ENCODE measurements around the gene PLEKHA8.

PLEKHA8 gene

GRCh38 chr7:30091987-30092386, 63.8 kb downstream of the PLEKHA8 start:
- no peak for TF ChIP-seq ZBTB7A (IDR thresholded peaks at IDR 0.05; ENCODE audit: low read depth)
- TF ChIP-seq, protein P1, sequence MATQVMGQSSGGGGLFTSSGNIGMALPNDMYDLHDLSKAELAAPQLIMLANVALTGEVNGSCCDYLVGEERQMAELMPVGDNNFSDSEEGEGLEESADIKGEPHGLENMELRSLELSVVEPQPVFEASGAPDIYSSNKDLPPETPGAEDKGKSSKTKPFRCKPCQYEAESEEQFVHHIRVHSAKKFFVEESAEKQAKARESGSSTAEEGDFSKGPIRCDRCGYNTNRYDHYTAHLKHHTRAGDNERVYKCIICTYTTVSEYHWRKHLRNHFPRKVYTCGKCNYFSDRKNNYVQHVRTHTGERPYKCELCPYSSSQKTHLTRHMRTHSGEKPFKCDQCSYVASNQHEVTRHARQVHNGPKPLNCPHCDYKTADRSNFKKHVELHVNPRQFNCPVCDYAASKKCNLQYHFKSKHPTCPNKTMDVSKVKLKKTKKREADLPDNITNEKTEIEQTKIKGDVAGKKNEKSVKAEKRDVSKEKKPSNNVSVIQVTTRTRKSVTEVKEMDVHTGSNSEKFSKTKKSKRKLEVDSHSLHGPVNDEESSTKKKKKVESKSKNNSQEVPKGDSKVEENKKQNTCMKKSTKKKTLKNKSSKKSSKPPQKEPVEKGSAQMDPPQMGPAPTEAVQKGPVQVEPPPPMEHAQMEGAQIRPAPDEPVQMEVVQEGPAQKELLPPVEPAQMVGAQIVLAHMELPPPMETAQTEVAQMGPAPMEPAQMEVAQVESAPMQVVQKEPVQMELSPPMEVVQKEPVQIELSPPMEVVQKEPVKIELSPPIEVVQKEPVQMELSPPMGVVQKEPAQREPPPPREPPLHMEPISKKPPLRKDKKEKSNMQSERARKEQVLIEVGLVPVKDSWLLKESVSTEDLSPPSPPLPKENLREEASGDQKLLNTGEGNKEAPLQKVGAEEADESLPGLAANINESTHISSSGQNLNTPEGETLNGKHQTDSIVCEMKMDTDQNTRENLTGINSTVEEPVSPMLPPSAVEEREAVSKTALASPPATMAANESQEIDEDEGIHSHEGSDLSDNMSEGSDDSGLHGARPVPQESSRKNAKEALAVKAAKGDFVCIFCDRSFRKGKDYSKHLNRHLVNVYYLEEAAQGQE (IDR thresholded peaks at IDR 0.05; ENCODE audit: low read depth), result no peak
- TF ChIP-seq EGR1 (IDR thresholded peaks at IDR 0.05), result no peak
- TF ChIP-seq, protein P2, sequence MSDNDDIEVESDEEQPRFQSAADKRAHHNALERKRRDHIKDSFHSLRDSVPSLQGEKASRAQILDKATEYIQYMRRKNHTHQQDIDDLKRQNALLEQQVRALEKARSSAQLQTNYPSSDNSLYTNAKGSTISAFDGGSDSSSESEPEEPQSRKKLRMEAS (IDR thresholded peaks at IDR 0.05), result no peak
- TF ChIP-seq CREB1 (IDR thresholded peaks at IDR 0.05; ENCODE audit: low read depth), result no peak
- TF ChIP-seq EP300 (IDR thresholded peaks at IDR 0.05; ENCODE audit: borderline replicate concordance), result no peak
- no peak for TF ChIP-seq TCF12 (IDR thresholded peaks at IDR 0.05; ENCODE audit: low read depth)
- no peak for TF ChIP-seq YY1 (IDR thresholded peaks at IDR 0.05; ENCODE audit: low read depth)
- no peak for TF ChIP-seq FOXM1 (IDR thresholded peaks at IDR 0.05; ENCODE audit: borderline replicate concordance, low read depth)
- TF ChIP-seq RAD21 (IDR thresholded peaks at IDR 0.05; ENCODE audit: low read depth), result no peak
- TF ChIP-seq CEBPB (IDR thresholded peaks at IDR 0.05), result no peak
- TF ChIP-seq NFIC (IDR thresholded peaks at IDR 0.05), result no peak
- TF ChIP-seq TAF1 (IDR thresholded peaks at IDR 0.05; ENCODE audit: low read depth), result no peak
- no peak for TF ChIP-seq TEAD4 (IDR thresholded peaks at IDR 0.05)

GRCh38 chr7:30093420-30093952, 65.3 kb downstream of the PLEKHA8 start:
- TF ChIP-seq, protein P3, sequence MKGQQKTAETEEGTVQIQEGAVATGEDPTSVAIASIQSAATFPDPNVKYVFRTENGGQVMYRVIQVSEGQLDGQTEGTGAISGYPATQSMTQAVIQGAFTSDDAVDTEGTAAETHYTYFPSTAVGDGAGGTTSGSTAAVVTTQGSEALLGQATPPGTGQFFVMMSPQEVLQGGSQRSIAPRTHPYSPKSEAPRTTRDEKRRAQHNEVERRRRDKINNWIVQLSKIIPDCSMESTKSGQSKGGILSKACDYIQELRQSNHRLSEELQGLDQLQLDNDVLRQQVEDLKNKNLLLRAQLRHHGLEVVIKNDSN (IDR thresholded peaks at IDR 0.05), result no peak
- TF ChIP-seq TEAD4 (IDR thresholded peaks at IDR 0.05) (no peak), TAF1 (IDR thresholded peaks at IDR 0.05; ENCODE audit: low read depth) (no peak)

GRCh38 chr7:30102281-30102680, 74.1 kb downstream of the PLEKHA8 start:
- TF ChIP-seq, protein P1 (IDR thresholded peaks at IDR 0.05; ENCODE audit: low read depth), result no peak
- TF ChIP-seq, protein P2 (IDR thresholded peaks at IDR 0.05), result no peak
- TF ChIP-seq TCF12 (IDR thresholded peaks at IDR 0.05; ENCODE audit: low read depth) (no peak), TEAD4 (IDR thresholded peaks at IDR 0.05) (no peak)

- TF ChIP-seq FOXM1 (IDR thresholded peaks at IDR 0.05; ENCODE audit: borderline replicate concordance, low read depth) (no peak), NFIC (IDR thresholded peaks at IDR 0.05) (no peak), TEAD4 (IDR thresholded peaks at IDR 0.05) (no peak), CEBPB (IDR thresholded peaks at IDR 0.05) (no peak), YY1 (IDR thresholded peaks at IDR 0.05; ENCODE audit: low read depth) (no peak), RAD21 (IDR thresholded peaks at IDR 0.05; ENCODE audit: low read depth) (no peak)
- TF ChIP-seq, protein P3 (IDR thresholded peaks at IDR 0.05), result no peak
- TF ChIP-seq, protein P1 (IDR thresholded peaks at IDR 0.05; ENCODE audit: low read depth), result no peak
Observed at GRCh38 chr7:30104157-30104556, 75.9 kb downstream of the PLEKHA8 start.

DNA sequence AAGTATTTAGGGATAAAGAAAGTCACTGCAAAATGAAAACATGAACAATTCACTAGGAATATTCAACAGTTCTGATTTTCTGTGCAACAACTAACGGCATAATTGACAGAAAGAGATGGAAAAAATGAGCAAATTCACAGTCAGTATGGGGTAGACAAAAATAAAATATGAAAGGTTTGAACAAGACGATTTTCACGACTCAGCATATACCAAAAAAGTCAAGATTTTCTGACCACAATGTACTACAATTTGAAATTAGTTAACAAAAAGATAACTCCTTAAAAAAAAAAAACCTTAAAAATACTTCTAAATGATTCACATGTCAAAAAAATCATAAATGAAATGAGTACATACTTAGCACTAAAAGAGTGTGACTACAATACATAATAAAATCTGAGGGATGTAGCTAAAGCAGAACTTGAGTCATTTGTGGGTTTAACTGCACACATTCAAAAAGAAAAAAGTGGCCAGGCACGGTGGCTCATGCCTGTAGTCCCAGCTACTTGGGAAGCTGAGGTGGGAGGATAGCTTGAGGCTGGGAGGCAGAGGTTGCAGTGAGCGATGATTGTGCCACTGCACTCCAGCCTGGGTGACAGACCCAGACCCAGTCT, 84.0 kb downstream of the PLEKHA8 start:
- TF ChIP-seq, protein P3 (IDR thresholded peaks at IDR 0.05), result no peak
- no peak for TF ChIP-seq ZBTB7A (IDR thresholded peaks at IDR 0.05; ENCODE audit: low read depth)
- TF ChIP-seq RAD21 (IDR thresholded peaks at IDR 0.05; ENCODE audit: low read depth), result no peak
- no peak for TF ChIP-seq CREB1 (IDR thresholded peaks at IDR 0.05; ENCODE audit: low read depth)
- no peak for TF ChIP-seq NFIC (IDR thresholded peaks at IDR 0.05)
- TF ChIP-seq, protein P2 (IDR thresholded peaks at IDR 0.05), result no peak
- no peak for TF ChIP-seq TCF12 (IDR thresholded peaks at IDR 0.05; ENCODE audit: low read depth)
- no peak for TF ChIP-seq TEAD4 (IDR thresholded peaks at IDR 0.05)
- no peak for TF ChIP-seq YY1 (IDR thresholded peaks at IDR 0.05; ENCODE audit: low read depth)
- no peak for TF ChIP-seq EP300 (IDR thresholded peaks at IDR 0.05; ENCODE audit: borderline replicate concordance)
- no peak for TF ChIP-seq FOXM1 (IDR thresholded peaks at IDR 0.05; ENCODE audit: borderline replicate concordance, low read depth)
- no peak for TF ChIP-seq EGR1 (IDR thresholded peaks at IDR 0.05)
- TF ChIP-seq, protein P1 (IDR thresholded peaks at IDR 0.05; ENCODE audit: low read depth), result no peak
- TF ChIP-seq CEBPB (IDR thresholded peaks at IDR 0.05), result no peak
- TF ChIP-seq TAF1 (IDR thresholded peaks at IDR 0.05; ENCODE audit: low read depth), result no peak

All from Ishikawa (cell line).